Stimulated activated CD8-positive, alpha-beta memory T cell treated with anti-CD3 and anti-CD28 coated beads, Interleukin-4, amount 100 ng/mL, for 4 hours (primary cell): ENCODE measurements around the gene FAM193B.

Experiments used
- DNase-seq, 2 donors: peaks; one replicate each; pipeline ENCODE4 v3.0.0-alpha.2; 2020; ENCODE audit warnings: low read depth in 2 of 2, low spot score in 1 of 2

Gene FAM193B

DNA sequence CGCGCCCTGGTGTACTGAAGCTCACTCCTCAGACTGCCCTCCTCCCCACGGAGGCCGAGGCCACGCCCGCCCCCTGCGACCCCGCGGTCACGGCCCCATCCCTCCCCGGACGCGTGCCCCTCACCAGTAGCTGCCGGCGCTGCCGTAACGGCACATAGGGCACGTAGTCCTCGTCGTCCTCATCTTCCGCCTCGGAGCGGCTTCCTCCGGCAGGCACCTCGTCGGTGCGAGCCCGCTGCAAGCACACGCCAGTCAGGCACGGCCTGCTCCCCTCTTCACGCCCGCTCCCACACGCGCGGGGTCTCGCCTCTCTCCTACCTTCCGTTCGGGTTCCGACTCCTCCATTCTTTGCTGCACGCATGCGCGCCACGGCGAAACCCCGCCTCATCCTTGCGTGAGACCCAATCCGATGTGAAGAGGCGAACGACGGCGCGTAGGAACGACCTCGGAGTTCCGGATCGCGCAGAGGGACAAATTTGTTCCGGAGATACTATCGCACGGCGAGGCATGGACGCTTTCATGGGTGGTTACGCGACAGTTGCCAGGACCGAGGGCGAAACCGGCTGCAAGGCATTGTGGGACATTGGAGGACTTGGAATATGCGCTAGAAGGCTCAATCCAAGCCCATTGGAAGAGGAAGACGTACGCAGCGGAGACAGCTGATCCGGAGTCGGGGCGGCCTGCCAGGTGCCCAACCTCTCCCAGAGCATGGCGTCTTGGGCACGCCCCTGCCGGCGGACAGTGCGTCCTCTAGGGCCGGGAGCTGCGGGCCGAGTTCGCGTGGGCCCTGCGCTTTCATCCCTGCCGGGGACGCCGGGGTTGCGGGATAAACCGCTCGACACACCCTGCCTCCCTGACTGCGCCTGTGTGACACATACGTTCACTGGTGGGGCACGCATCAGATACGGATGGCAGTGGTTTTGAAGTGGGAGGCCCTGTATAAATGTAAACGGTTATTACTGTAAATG, 37.5 kb downstream of the FAM193B start, which contains the start of gene DDX41:
TSS of gene DDX41 (minus strand) at position 361 of the 968 bp plus-strand sequence. CDS start at position 345, 16 bp downstream.
- peak; percentile 90 to 91 for DNase-seq

- DNase-seq, result no peak
These were observed 38.8 kb downstream of the FAM193B start for GRCh38 chr5:177515580-177515979.

DNA sequence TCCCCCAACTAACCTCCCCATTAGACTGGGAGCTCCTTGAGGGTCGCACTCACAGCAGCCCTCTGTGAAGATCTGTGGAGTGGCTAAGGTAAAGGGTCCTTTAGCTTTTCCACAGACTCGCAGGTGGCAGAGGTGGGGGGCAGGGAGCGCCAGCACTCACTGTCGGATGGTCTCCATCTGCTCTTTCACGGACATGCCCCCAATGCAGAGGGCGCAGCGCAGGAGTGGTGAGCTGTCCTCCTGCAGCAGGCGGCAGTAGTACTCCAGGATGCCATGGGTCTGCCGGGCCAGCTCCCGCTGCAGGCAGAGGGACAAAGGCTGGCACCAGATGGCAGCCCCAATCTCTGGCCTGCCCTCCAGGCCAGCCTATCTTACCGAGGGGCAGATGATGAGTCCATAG, 39.8 kb downstream of the FAM193B start:
- DNase-seq, result no peak

DNA sequence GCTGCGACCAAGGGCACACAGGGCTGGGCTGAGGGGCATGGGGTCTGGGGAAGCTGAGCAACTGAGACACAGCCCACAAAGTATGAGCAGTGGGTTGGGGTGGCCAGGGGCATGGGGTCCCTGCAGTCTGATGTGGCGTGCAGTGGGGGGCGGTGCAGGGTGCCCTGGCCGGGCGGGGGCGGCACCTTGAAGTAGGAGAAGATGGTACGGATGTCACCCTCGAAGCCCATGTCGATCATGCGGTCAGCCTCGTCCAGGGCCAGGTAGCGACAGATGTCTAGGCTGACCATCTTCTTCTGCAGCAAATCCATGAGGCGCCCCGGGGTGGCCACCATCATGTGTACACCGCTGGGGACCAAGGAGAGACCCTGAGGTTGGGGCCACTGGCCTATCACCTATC, 40.9 kb downstream of the FAM193B start:
- DNase-seq, result no peak

DNA sequence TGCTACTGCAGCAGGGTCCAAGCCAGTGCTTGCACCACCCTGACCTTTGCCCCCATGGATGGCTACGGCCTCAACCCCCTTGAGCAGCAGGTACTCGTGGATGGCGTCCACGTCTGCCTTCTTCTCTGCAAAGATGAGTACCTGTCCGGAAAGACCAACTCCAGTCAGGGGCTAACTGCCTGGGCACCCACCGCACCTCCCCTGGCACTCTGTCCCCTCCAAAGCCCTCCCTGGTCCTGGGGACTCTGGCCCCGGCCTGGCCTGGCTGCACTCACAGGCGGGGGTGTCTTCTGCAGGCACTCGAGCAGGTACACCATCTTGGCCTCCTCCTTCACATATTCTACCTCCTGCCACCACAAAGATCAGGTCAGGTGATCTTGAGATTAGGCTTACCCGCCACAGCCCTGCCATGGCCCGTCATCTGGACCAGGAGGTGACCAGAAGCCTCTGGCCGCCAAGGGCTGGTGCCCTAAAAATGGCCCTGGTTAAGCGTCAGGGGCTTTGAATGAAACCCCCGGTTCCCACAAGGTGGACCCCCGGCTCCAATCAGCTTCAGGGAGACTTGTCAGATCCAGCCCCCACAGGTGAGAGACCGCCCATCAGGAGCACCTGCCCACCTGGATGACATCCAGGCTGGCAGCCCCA, 41.5 kb downstream of the FAM193B start:
- DNase-seq, result no peak

DNA sequence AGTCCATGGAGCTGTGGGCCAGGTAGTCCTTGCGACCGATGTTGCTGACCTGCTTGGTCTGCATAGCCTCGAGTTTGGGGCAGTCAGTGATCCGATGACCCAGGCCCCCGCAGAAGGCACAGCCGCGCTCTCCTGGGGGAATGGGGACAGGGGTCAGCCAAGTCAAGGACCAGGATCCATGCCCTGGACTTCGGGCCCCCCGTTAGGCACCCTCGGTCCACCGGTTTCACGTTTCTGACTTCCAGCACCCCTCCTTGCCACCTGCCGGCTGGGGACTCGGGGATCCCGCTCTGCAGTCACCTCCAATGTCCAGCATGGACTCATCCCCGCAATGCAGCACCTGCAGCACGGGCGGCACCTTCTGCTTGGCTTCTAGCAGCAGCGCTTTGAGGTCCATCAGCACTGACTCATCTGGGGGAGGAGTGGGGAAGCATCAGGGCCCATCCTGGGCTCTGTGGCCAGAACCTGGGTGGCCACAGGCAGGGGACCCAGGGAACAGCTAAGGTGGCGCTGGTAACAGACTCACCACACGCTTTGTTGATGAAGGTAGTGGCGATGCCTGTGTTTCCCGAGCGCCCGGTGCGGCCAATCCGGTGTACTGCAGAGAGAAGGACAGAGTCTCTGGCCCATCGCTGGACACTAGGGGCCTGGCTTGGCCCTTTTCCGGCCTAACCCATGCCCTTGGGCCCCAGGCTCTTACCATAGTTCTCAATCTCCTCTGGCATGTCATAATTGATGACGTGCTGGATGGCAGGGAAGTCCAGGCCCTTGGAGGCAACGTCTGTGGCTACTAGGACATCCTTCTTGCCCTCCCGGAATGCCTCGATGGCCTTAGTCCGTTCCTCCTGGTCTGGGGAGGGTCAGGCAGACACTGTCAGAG, 42.3 kb downstream of the FAM193B start:
- DNase-seq, result no peak

DNA sequence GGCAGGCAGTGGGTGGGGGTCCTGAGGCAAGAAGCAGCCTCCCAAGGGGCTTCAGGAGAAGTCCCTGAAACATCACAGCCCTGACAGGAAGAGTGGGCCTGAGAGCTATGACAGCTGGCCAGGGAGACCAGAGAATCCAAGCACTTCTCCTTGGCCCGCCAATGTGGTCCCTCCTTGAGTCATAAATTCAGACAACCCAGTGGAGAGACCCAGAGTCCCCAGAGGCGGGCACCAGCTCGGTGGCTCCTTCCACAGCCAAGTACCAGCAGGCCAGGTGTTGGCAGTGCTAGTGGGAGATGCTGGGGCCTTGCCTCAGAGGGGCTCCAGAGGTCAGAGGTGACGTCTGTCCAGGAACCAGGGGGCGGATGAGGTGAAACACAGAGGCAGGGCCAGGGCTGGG, 43.2 kb downstream of the FAM193B start:
- no peak for DNase-seq

DNA sequence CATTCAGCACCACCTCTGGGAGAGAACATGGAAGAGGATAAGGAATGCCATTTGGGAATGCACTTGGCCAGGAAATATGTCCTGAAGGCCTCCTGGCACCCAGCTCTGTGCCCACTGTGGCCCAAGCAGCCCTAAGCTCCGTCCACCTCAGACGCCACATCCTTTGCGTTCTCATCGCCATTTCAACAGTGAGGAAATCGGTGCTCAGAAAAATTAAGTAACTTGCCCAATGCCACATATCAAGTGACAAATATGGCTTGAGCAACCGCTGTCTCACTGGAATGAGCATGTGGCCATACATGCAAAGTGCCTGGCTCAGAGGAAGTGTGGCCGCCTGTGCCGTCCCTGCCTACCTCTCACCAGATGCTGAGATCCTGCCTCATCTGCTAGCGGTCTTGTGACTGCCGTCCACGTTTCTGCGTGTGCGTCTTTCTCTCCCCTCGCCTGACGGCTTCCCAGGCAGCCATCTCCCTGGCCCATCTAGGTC, 43.8 kb downstream of the FAM193B start:
- DNase-seq, result no peak

DNA sequence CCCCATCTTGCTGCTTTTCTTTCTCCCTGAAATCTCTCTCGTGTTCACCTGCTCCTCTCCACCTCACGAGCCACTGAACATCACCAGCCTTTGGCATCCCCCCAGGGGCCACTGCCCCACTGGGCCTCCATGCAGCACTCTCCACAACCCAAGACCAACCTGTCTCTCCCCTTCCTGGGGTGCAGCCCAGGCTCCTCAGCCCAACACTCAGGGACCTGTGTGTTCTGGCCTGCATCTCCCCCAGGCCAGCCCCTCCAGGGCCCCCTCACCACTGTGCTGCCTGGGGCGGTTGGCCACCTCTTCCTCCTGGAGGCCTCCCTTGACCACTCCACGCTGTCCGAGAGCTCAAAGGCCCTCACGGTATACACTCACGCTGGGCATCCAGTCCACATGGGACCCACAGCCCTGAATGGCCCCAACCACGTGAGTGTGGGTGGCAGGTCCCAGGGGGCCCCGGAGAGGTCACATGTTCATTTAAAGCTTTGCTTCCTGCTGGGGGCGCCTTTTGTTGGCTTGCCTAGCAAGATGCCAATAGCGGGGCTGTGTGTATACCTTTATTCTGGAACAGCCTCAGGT, 44.3 kb downstream of the FAM193B start:
- DNase-seq, result no peak

DNA sequence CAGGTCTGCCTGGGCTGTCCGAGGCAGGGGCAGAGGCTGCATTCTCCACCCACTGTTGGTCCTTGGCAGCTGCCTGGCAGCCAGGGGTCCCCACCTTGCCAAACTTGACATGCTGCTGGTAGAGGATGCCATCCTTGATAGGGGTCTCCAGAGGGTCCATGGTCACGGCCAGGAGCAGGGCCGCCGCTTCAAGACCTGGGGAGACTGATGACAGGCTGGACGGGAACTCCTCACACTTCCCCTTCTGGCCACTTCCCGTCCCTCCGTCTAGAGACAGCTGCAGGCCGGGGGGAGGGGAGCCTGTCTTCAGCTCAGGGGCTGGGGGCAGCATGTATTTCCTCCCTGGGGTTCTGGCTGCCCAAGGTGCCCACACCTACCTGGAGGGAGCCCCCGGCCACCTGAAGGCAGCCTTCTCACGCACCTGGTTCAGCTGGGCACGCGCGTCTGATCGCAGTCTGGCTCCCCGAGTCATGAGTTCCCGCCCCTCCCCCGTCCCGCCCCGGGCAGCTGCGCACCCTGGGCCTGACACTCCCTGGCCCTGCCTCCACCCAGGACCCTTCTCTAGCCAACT, 44.9 kb downstream of the FAM193B start, which contains the start of gene DOK3:
TSS of gene DOK3 (minus strand) at position 446 of the 571 bp plus-strand sequence. CDS start at position 160, 286 bp downstream.
- DNase-seq, result no peak

DNA sequence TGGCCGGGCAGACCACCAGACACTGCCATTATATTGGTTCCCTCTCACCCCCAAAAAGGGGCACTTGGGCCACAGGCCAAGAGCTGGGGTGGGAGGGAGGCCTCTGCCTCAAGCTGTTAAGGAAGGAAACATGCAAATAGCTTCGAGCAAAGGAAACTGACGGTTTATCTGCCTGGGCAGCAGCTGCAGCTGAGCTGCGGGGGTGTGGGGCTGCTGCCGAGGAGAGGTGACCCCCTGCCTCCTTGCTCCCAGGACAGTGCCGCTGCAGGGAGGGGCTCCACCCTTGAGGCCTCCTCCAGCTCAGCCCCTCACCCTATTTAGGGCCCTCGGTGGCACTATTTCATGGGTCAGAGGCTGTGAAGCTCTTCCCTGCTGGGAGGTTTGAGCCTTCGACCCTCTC, 45.5 kb downstream of the FAM193B start:
- DNase-seq, result no peak

DNA sequence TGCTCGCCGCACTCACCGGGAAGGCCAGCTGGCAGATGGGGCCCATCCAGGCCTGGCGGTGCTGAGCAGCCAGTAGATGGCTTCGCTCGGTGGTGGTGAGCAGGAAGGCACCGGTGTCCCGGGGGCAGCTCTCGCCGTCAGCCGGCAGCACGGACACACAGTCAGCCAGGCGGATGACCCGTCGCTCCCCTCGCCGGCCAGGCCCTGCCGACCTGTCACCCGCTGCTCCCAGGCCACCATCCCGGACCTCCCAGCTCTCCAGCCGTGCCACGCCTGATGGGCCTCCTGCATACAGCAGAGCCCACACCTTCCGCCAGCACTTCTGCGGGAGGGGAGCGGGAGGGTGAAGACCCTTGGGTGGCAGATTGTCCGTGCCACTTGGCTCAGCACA, 46.1 kb downstream of the FAM193B start:
- DNase-seq, result no peak

DNA sequence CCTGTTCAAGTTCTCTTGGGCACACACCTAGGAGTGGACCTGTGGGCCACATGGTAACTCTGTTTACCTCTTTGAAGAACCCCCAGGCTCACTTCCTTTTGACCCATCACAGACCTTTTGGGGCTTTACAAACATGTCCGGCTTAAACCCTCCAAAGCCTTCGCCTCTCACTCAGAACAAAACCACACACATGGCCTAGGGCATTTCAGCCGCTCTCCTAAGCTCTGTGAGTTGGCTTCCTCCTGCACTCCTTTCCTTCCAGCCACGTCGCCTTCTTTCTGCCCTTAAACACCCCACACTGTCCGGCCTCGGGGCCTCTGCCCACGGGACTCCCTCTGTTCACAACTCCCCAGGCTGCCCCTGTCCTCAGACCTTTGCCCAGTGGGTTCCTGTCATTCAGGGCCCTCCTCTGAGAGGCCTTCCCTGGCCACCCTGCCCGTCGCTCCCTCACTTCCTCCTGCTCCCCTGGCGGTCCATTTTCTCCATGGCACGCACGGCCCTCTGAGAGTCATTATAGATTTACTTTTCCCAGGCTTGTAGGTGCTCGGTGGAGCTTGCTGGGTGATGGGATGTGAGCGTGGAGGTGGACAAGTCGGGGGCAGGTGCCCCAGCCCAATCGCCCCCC, 46.7 kb downstream of the FAM193B start:
- DNase-seq, result no peak

DNA sequence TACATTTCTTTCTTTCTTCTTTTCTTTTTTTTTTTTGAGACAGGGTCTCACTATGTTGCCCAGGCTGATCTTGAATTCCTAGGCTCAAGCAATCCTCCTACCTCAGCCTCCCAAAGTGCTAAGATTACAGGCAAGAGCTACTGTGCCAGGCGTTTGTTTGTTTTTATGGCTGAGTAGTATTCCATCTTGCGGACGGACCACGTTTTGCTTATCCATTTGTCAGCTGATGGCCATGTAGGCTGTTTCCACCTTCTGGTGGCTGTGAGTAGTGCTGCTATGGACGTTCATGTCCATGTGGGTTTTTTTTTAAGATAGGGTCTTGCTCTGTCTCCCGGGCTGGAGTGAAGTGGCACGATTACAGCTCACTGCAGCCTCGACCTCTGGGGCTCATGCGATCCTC, 47.2 kb downstream of the FAM193B start:
- no peak for DNase-seq

- DNase-seq, result no peak
These were observed 49.3 kb downstream of the FAM193B start for GRCh38 chr5:177505075-177505474.

DNA sequence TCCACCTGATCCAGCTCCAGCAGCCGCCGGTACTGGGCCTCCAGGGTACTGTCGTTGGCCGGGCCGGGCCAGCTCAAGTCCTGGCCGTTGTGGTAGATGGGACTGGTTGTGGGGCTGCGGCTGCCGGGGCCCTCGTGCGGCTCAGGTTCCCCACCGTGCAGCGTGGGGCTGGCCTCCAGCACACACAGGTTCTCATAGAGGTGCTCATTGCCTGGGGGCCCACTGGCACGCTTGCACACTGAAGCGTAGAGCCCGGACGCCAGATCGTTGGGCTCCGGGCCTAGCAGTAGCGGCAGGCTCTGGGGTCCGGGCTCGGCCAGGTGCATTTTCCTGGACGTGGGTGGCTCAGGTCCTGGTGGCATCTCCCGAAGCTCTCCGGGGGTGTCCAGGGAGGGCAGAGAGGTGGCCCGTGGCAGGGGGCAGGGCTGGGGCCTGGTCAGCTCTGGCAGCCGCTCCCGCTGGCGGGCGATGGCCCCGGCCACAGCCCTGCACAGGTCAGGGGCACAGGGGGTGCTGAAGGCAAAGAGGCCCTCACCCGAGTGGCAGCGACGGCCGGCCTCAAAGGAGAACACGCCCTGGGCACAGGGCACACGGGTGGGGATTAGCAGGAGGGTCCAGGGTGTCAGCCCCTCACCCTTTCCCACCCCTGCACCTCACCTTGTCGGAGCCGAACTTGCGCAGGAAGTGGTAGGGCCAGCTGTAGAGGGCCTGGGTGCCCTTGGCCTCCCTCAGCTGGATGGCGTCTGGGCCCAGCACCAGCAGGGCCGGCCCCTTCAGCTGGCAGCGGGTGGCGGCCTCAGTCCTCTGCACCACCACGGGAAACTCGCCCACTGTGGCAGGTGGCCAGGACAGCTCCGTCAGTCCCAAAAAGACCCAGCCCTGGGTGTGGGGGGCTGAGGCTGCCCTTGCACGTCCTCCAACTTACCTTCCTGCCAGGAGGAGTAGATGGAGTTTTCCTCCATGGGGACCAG, 50.0 kb downstream of the FAM193B start:
- DNase-seq, result no peak

DNA sequence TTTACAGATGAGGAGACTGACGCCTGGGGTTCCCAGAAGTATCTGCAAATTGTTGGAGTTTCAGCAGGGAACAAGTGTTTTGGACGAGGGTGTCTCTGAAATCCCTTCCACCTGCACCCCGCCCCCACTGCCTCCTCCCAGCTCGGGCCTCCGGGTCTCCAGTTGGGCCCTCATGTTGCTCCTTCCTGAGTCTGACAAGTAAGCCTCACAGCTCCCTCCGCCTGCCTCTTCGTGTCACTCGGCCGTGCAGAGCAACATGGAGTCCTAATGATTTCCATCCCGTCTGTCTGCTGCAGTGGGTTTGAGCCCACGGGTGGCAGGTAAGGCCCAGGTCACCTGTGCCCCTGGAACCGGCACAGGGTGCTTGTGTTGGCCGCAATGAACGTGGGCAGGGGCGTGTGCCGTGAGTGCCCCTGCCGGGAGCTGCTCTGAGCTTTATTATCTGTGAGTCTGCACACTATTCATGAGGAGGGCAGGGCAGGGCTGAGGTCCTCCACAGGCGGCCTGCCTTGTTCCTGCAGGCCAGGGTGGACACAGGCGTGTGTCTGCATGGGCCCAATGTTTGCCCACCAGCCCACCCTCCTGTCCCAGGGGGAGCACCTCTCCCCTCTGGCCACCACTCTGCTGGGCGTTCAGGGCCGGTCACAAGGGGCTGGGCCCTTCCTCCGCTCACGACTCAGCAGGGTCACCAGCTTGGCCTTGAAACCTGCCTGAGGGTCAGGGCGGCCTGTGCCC, 50.8 kb downstream of the FAM193B start:
- no peak for DNase-seq

DNA sequence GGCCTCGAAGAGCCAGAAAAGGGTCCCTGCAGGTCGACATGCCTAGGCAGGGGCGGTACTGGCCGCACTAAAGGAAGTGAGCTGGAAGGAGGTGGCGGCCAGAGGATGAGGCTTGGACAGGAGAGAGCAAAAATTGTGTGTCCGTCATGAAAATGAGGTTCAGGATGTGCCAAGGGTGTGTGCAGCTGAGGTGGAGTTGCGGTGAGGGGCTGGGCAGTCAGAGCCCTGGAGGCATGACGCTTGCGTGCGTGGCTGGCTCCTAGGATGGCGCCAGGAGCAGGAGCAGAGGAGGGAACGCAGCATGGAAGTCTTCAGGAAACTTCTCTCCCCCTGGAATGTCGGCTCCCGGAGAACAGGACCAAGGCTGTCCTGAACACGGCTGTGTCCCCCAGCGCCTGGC, 51.5 kb downstream of the FAM193B start:
- no peak for DNase-seq
